Neural cell (in vitro differentiated cells): Measurements from ENCODE around the gene RGS17.

Source experiments
- EP300 ChIP-seq: fragments of 450-650 bp; conservative IDR thresholded peaks from 2 replicates; pipeline ENCODE4 v1.6.1; 2014; ENCODE audit warnings: antibody characterized with exemption, mild to moderate bottlenecking, moderate library complexity; ENCODE audit not compliant: poor library complexity, severe bottlenecking
- EZH2 ChIP-seq: fragments of 200-600, 300-800 bp; shearing (Covaris generic), sonication (generic); IDR thresholded peaks from 2 replicates; pipeline ENCODE4 v1.6.1; 2014; ENCODE audit warnings: antibody characterized with exemption, low read length, borderline replicate concordance, mild to moderate bottlenecking; ENCODE audit not compliant: insufficient read depth, poor library complexity, severe bottlenecking
- MXI1 ChIP-seq: fragments of 450-650 bp; conservative IDR thresholded peaks from 2 replicates; pipeline ENCODE4 v1.6.1; 2014; ENCODE audit warnings: antibody characterized with exemption, mild to moderate bottlenecking; ENCODE audit not compliant: poor library complexity, severe bottlenecking
- POLR2AphosphoS5 ChIP-seq: IDR thresholded peaks from 2 replicates; pipeline ENCODE4 v1.6.1; 2012
- RAD21 ChIP-seq: fragments of 450-650 bp; conservative IDR thresholded peaks from 2 replicates; pipeline ENCODE4 v1.6.1; 2014; ENCODE audit warnings: antibody characterized with exemption, mild to moderate bottlenecking, moderate library complexity
- SMC3 ChIP-seq: fragments of 450-650 bp; conservative IDR thresholded peaks from 2 replicates; pipeline ENCODE4 v1.6.1; 2014; ENCODE audit warnings: antibody characterized with exemption, mild to moderate bottlenecking, moderate library complexity; ENCODE audit not compliant: poor library complexity
- TAF1 ChIP-seq: IDR thresholded peaks from 2 replicates; pipeline ENCODE4 v1.6.1; 2012; ENCODE audit warnings: low read depth
- TF ChIP-seq, protein P1 (sequence below): fragments of 450-650 bp; IDR thresholded peaks from 2 replicates; pipeline ENCODE4 v1.5.1; 2014; ENCODE audit warnings: antibody characterized with exemption, mild to moderate bottlenecking, moderate library complexity; ENCODE audit not compliant: poor library complexity, severe bottlenecking

- TF ChIP-seq EZH2 (no peak), RAD21 (no peak), POLR2AphosphoS5 (no peak), EP300 (no peak), SMC3 (no peak), TAF1 (no peak), MXI1 (no peak)
- TF ChIP-seq, protein P1, sequence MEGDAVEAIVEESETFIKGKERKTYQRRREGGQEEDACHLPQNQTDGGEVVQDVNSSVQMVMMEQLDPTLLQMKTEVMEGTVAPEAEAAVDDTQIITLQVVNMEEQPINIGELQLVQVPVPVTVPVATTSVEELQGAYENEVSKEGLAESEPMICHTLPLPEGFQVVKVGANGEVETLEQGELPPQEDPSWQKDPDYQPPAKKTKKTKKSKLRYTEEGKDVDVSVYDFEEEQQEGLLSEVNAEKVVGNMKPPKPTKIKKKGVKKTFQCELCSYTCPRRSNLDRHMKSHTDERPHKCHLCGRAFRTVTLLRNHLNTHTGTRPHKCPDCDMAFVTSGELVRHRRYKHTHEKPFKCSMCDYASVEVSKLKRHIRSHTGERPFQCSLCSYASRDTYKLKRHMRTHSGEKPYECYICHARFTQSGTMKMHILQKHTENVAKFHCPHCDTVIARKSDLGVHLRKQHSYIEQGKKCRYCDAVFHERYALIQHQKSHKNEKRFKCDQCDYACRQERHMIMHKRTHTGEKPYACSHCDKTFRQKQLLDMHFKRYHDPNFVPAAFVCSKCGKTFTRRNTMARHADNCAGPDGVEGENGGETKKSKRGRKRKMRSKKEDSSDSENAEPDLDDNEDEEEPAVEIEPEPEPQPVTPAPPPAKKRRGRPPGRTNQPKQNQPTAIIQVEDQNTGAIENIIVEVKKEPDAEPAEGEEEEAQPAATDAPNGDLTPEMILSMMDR: no peak
Observed at GRCh38 chr6:153149891-153150290, 18.8 kb upstream of the RGS17 start.
